ENCODE results near the gene SLC2A13.
"Not testable (repeated sequence)": the region's sequence is repeated elsewhere in the genome, so short reads cannot be mapped to it uniquely, and the experiment has no call there.

The SLC2A13 gene

GRCh38 chr12:39920222-39920621, 185.7 kb downstream of the SLC2A13 start:
- no peak for DNase-seq

- no peak for DNase-seq
These were observed 186.1 kb downstream of the SLC2A13 start for GRCh38 chr12:39919790-39920189.

GRCh38 chr12:39915249-39915648, 190.6 kb downstream of the SLC2A13 start:
- DNase-seq, result no peak

GRCh38 chr12:39912211-39912980, 193.5 kb downstream of the SLC2A13 start:
- DNase-seq, result no peak

GRCh38 chr12:39906237-39906636, 199.6 kb downstream of the SLC2A13 start:
- DNase-seq, result no peak

GRCh38 chr12:39905152-39905551, 200.7 kb downstream of the SLC2A13 start:
- DNase-seq, result no peak

- no peak for DNase-seq
These were observed 203.1 kb downstream of the SLC2A13 start for GRCh38 chr12:39902821-39903220.

- no peak for DNase-seq
These were observed 208.6 kb downstream of the SLC2A13 start for GRCh38 chr12:39897315-39897714.

GRCh38 chr12:39893388-39893787, 212.5 kb downstream of the SLC2A13 start:
- DNase-seq, result not testable (repeated sequence)

GRCh38 chr12:39892146-39892545, 213.7 kb downstream of the SLC2A13 start:
- DNase-seq, result no peak

- DNase-seq, result no peak
These were observed 218.0 kb downstream of the SLC2A13 start for GRCh38 chr12:39887856-39888255.

- no peak for DNase-seq
These were observed 219.8 kb downstream of the SLC2A13 start for GRCh38 chr12:39886106-39886505.

- no peak for DNase-seq
These were observed 221.2 kb downstream of the SLC2A13 start for GRCh38 chr12:39884616-39885125.

GRCh38 chr12:39883411-39883810, 222.5 kb downstream of the SLC2A13 start:
- DNase-seq, result no peak

GRCh38 chr12:39878753-39879152, 227.1 kb downstream of the SLC2A13 start:
- no peak for DNase-seq

GRCh38 chr12:39875721-39876120, 230.2 kb downstream of the SLC2A13 start:
- DNase-seq, result no peak

- no peak for DNase-seq
These were observed 231.1 kb downstream of the SLC2A13 start for GRCh38 chr12:39874785-39875184.

GRCh38 chr12:39873065-39873464, 232.8 kb downstream of the SLC2A13 start:
- DNase-seq, result no peak

GRCh38 chr12:39872425-39872824, 233.5 kb downstream of the SLC2A13 start:
- DNase-seq, result no peak

GRCh38 chr12:39868328-39868725, 237.6 kb downstream of the SLC2A13 start:
- DNase-seq, result no peak

GRCh38 chr12:39867631-39868327, 238.1 kb downstream of the SLC2A13 start:
- DNase-seq, result no peak

- no peak for DNase-seq
These were observed 239.7 kb downstream of the SLC2A13 start for GRCh38 chr12:39866135-39866534.

GRCh38 chr12:39860695-39861094, 245.2 kb downstream of the SLC2A13 start:
- no peak for DNase-seq

- DNase-seq, result no peak
These were observed 252.9 kb downstream of the SLC2A13 start for GRCh38 chr12:39853003-39853402.

Data from NCI-H1092 treated with DMSO at 0.1 percent for 48 hours (cell line).